ES-I3 (cell line): ENCODE results near the gene STX7.

Source experiments
- H3K36me3 ChIP-seq: 2 replicates; pipeline ENCODE4 v1.6.1; 2013; ENCODE audit warnings: mild to moderate bottlenecking, low read length, control low read depth, moderate library complexity; ENCODE audit not compliant: insufficient read depth
- H3K4me1 ChIP-seq: 2 replicates; pipeline ENCODE4 v1.6.1; 2013; ENCODE audit warnings: mild to moderate bottlenecking, control low read depth, low read length; ENCODE audit not compliant: insufficient read depth
- H3K9ac ChIP-seq: 2 replicates; pipeline ENCODE4 v1.6.1; 2013; ENCODE audit warnings: low read depth, mild to moderate bottlenecking, low read length, moderate library complexity
- H3K9me3 ChIP-seq: 2 replicates; pipeline ENCODE4 v1.6.1; 2013; ENCODE audit warnings: mild to moderate bottlenecking, low read length, moderate library complexity; ENCODE audit not compliant: control insufficient read depth, insufficient read depth

The STX7 gene

DNA sequence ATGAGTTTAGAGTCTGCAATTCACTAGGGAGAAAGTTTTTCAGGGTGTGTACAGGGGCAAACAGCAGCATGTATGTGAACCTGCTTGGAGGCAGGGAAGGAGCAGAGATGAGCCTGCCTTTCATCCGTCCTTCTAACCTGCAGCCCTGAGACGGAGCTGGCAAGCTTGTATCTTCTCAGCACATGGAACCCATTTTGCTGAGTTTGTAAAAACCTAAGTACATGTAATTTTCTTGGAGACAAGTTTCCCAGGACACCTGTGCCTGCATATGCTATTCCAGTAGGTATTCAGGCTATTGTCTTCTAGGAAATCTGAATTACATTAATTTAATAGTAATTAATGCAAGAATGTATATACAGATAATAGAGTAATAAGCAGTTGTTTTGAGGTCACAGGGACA lies 82.8 kb downstream of the STX7 start:
- Histone ChIP-seq H3K9me3 (no peaks in the 10 kb centered on the region), H3K36me3 (no peaks in the 10 kb centered on the region), H3K9ac (no peak overlapping the region), H3K4me1 (no peaks in the 10 kb centered on the region)

DNA sequence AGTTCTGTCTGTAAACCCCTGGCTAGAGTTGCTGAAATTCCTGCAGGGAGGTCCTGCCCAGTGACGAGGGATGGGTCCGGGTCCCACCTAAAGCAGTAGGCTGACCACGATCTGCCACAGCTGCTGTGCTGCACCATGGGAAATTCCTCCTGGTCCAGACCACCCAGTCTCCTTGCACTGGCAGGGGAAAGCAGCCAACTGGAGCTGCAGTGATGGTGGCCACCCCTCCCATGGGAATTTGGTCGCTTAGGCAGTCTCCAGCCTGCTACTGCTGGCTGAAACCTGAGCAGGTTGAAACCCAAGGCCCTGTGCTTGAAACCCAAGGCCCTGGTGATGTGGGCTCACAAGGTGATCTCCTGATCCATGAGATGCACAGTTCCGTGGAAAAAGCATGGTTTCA lies 87.7 kb downstream of the STX7 start:
- no peaks in the 10 kb centered on the region for H3K36me3 ChIP-seq
- no peaks in the 10 kb centered on the region for H3K9me3 ChIP-seq
- H3K4me1 ChIP-seq = no peaks in the 10 kb centered on the region
- no peak overlapping the region for H3K9ac ChIP-seq

DNA sequence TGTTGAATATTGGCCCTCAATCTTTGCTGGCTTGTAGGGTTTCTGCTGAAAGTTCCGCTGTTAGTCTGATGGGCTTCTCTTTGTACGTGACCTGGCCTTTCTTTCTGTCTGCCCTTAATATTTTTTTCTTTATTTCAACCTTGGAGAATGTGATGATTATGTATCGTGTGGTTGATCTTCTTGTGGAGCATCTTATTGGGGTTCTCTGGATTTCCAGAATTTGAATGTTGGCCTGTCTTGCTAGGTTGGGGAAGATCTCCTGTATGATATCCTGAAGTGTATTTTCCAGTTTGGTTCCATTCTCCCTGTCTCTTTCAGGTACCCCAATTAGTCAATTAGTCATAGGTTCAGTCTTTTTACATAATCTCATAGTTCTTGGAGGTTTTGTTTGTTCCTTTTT lies 89.1 kb downstream of the STX7 start:
- Histone ChIP-seq H3K4me1 (no peaks in the 10 kb centered on the region), H3K9ac (no peak overlapping the region), H3K9me3 (no peaks in the 10 kb centered on the region), H3K36me3 (no peaks in the 10 kb centered on the region)

DNA sequence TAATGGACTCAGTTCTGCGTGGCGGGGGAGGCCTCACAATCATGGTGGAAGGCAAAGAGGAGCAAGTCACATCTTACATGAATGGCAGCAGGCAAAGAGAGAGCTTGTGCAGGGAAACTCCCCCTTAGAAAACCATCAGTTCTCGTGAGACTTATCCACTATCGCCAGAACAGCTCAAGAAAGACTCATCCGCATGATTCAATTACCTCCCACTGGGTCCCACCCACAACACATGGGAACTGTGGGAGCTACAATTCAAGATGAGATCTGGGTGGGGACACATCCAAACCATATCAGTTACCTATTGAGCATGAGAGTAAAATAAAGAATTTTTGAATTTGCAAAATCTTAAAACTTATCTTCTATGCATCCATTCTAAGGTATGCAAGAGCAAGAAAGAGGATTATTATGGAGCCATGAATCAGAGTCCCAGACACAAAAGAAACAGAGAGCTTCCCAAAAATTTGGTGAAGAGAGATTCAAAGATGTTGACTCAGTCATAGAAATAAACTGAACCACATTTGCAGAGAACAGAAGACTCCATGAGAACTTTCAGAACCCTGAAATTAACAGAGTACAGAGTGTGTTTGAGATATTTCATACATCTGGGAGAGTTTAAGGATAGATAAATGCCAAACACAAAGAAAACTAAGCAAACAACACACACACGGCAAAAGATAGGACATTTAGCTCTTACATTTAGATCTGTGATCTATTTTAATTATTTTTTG lies 94.5 kb downstream of the STX7 start:
- Histone ChIP-seq H3K9me3 (no peaks in the 10 kb centered on the region), H3K9ac (no peak overlapping the region), H3K36me3 (no peaks in the 10 kb centered on the region), H3K4me1 (no peaks in the 10 kb centered on the region)

DNA sequence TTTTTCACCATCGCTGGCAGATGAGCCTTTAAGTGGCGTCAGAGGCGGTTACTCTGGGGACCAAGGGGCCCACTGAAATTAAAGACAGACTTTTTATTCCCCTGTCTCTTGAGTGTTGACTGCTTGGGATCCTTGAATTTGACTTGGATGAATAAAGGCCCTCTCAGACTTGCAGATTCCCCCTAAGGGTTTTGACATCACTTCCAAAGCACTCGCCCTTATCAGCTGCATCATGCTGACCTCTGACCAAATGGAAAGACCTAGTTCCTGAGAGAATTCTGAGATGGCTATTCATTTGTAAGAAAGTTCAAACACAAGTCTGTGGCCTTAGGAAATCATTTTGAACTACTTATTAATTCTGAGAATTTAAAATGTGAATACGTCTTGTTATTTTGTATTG lies 98.2 kb downstream of the STX7 start:
- Histone ChIP-seq H3K36me3 (no peaks in the 10 kb centered on the region), H3K9me3 (no peaks in the 10 kb centered on the region), H3K4me1 (no peaks in the 10 kb centered on the region), H3K9ac (no peak overlapping the region)

DNA sequence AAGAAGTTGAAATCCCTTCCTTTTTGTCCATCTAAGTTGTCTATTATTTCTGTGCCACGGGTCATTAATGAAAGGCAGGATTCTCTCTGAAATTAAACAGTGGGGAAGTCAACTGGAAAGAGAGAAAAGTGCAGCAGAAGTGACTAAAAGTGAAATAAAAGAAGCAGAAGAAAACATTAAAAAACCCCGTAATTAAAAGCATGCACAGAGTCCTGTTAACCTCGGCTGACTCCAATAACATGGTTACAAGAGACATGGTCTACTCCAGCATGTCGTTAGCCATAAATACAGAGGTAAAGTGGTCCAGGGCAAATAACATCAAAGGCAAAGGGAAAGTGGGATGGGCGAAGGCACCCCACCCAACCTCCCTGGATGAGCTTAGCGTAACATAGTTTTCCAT lies 98.6 kb downstream of the STX7 start:
- no peaks in the 10 kb centered on the region for H3K4me1 ChIP-seq
- no peak overlapping the region for H3K9ac ChIP-seq
- H3K36me3 ChIP-seq = no peaks in the 10 kb centered on the region
- H3K9me3 ChIP-seq = no peaks in the 10 kb centered on the region

DNA sequence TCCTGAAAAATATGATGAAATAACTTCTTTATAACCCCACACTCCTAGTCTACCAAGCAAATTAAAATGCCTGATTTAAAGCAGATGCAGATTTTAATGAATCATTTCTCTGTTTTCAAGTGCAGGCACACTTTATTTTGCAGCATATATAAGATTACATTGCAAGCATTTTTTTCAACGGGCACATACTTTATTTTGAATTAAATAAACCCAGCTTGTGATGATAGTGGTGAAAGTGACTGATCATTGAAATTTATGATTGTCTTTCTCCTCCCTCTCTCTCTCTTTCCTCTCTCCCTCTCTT lies 99.5 kb downstream of the STX7 start:
- Histone ChIP-seq H3K4me1 (no peaks in the 10 kb centered on the region), H3K36me3 (no peaks in the 10 kb centered on the region), H3K9me3 (no peaks in the 10 kb centered on the region), H3K9ac (no peak overlapping the region)

DNA sequence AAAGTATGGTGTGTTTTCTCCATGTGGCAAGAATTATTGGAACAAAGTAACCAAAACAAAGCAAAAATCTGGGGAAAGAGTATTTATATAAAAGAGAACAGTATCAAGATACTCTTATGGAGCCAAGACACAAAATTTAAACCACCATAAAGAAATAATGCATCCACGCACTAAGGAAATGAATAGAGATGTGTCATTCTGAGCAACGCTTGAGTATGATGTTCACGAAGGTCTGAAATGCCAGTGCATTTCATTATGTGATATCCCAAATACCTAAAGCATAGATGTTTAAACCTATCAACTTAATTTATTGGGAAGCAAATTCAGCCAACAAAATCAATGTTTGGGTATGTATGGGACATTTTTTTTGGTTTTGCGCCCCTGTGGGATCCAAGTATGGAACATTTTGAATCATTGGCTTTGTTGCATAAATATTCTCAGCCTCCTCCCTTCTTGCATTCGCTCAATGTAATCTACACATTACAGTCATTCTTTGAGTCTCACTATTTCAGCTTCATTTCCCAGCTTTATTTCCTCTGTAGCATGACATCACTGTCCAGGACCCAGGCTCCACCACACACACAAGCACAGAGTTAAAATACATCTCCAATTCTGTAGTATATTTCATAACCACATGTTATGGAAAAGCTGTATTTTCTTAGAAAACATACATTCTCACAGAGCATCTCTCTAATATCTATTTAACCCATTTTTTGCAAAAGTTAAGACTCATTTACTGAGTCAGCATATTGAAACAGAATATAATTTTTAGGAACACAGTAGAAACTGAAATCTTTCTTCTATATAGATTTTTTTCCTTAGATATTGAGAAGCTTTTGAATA lies 100.0 kb downstream of the STX7 start:
- Histone ChIP-seq H3K9me3 (no peaks in the 10 kb centered on the region), H3K36me3 (no peaks in the 10 kb centered on the region), H3K9ac (no peak overlapping the region), H3K4me1 (no peaks in the 10 kb centered on the region)

DNA sequence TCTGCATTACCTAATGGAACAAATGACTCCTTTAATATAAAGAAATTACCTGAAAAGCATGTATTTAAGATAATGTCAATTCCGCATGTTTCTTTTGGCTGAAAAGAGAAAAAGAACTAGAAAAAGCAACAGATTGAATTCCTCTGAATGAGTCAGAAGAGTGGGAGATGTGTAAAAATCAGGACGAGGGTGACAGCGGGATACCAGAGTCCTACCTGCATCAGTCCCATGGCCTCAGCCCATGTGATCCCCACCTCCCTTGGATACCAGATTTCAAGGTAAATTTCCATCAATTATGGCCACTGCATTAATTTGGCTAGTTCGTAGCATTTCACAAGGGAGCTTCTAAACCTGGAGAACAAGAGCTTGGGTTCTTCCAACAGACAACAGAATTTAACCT lies 101.6 kb downstream of the STX7 start:
- Histone ChIP-seq H3K9ac (no peak overlapping the region), H3K4me1 (no peaks in the 10 kb centered on the region), H3K36me3 (no peaks in the 10 kb centered on the region), H3K9me3 (no peaks in the 10 kb centered on the region)

DNA sequence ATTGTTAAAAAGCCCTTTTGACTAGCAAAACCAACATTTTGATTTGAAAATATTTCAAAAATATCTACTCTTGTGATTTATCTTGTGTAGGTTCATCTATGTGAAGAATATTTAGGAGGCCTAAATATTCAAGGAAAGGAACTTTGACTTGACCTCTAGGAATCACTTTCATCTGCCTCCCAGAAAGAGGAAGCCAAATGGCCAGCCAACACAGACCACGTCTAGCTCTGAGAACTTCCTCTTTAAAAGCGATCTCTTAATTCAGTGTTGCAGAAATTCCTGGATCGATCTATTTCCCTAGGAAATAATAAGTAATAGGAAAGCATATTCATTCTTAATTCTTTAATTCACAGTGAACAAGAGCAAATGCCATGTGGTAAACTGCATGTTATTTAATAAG lies 102.1 kb downstream of the STX7 start:
- H3K36me3 ChIP-seq = no peaks in the 10 kb centered on the region
- H3K9me3 ChIP-seq = no peaks in the 10 kb centered on the region
- H3K9ac ChIP-seq = no peak overlapping the region
- H3K4me1 ChIP-seq = no peaks in the 10 kb centered on the region

DNA sequence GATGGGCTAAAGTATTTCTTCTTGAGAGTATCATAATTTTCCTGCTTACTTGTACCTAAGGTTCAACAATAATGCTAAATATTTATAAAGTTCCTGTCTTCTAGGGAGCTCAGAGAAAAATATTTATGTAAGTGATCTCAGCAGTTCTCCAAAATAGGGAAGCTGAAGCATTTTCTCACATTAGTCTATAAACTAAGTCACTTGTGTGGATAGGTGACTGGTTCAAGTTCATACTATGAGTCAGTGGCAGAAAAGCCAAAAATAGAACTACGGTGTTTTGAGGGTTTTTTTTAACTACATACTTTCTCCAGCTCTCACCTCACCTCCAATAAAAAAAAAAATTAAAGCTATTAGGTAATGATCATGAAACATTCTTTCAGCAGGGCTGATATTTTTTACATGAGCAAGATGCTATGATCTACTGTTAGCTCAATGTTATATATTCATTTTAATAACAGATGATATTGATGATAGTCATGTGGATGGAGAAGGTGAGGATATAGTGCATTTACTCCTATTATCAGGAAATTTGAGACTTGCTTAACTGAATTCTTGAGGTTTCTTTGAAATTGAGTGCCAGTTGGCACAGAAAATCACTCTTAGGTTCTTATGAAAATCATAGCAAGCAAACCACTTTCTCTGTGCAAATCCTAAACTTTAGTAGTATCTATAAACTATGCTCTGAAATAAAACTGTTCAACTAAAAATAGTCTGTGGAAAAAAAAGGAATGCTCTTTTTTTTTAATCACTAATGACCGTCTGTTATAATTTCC lies 107.6 kb downstream of the STX7 start:
- no peaks in the 10 kb centered on the region for H3K4me1 ChIP-seq
- H3K9me3 ChIP-seq = no peaks in the 10 kb centered on the region
- H3K36me3 ChIP-seq = no peaks in the 10 kb centered on the region
- no peak overlapping the region for H3K9ac ChIP-seq

DNA sequence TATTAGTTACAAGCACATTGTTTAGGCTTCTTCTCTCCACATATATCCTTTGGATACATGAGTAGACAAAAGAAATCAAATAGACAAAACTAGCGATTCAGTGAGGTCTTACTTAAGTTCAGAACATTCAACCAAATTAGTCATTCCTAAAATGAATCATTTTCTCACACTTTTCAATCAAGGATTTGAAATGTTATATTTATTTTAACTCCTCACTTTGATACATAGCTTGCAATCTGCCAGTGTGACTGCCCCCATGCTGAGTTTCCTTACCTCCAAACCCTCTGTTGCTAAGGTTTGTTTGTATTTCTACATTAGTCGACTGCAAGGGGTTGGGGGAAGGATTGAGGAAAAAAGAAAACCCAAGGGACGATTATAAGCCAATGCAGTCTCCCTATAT lies 108.2 kb downstream of the STX7 start:
- no peaks in the 10 kb centered on the region for H3K9me3 ChIP-seq
- H3K9ac ChIP-seq = no peak overlapping the region
- no peaks in the 10 kb centered on the region for H3K4me1 ChIP-seq
- no peaks in the 10 kb centered on the region for H3K36me3 ChIP-seq

DNA sequence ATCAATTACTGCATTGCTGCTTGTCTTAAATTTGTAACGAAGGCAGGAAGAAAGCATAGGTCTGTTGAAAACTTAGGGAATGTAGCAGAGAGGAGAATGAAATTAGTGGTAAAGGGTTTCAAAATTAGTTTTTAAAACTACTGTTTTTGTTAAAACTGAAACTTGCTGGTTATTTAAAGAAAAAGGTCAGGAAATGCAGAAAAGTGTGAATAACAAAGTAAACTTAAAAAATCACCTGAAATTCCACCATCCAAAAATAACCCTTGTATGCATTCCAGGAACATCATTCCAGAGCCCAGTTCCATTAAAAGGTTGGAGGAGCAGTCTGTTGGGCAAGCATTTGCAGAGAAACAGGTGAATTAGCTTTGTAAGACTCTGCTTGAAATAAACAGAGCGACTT lies 108.6 kb downstream of the STX7 start:
- Histone ChIP-seq H3K9ac (no peak overlapping the region), H3K36me3 (no peaks in the 10 kb centered on the region), H3K4me1 (no peaks in the 10 kb centered on the region), H3K9me3 (no peaks in the 10 kb centered on the region)

DNA sequence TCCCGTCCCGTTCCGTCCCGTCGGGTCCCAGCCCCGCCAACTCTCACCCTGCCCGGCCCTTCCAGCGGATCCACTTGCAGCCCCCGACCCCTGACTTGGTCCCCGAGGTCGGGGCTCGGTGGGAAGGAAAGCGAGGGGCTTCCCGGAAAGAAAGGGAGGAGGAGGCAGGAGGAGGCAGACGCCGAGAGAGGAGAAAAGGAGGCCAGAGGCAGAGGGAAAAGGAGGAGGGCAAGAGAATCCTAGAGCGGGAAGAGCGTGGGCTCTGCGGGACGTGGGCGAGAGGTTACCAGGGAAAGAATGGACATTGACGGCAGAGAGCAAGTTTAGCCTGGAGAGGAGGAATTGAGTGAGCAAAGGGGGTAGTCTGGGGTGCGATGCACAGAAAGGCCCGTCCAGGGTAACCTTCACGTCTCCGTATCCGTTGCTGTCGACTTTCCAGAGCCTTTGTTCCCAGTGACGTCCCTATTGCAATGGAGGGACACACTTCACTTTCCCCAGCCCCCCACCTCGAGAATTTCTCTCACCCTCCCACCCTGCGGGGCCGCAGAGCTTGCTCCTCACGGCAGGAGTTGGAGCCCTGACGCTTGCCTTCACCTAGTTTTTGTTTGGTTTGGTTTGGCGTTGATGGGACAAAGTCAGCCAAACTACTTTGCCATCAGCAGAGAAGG lies 111.2 kb downstream of the STX7 start:
- H3K9ac ChIP-seq = peak overlapping the region; percentile 73

More for the DNA sequence above, 111.2 kb downstream of the STX7 start:
- no peaks in the 10 kb centered on the region for H3K9me3 ChIP-seq
- no peaks in the 10 kb centered on the region for H3K36me3 ChIP-seq
- no peaks in the 10 kb centered on the region for H3K4me1 ChIP-seq
